ENCODE measurements around the gene MAP3K10.

MAP3K10 gene

GRCh38 chr19:40240332-40240731 is 49.1 kb downstream of the MAP3K10 start:
- TF ChIP-seq CTCF (conservative IDR thresholded peaks at IDR 0.05; ENCODE audit: low read depth, low read length) = no peak
- DNase-seq (ENCODE audit: low read depth) = no peak
- no peak overlapping the region for H3K4me3 ChIP-seq (ENCODE audit: low read depth, low read length)

DNA sequence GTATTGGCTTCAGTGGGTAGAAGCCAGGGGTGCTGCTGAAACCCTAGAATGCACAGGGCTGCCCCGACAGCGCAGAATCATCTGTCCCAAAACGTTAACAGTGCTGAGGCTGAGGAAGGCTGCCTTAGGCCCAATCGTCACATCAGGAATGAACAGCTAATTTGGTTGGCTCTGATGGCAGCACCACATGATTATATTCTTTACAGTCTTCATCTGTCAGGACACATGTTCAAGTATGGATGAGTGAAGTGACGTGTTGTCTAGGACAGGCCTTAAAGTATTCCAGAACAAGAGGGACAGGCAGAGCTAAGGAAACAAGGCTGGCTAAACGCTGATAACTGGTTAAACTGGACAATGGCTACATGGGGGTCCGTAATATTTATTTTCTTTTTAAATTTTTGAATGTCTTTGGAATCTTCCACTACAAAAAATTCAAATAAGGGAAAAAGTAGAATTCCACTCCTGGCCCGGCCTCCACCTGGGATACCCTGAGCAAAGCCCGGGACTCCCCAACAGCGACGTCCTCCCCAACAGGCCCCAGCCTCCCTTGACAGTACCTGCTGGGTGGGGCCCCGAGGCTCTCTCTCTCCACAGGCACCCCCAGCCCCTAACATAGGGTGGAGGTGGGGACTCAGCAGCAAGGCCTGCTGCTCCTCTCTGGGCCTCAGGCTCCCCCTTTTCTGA is 50.0 kb downstream of the MAP3K10 start:
- H3K4me3 ChIP-seq (ENCODE audit: low read depth, low read length) = no peak overlapping the region
- no peak for DNase-seq (ENCODE audit: low read depth)
- no peak for TF ChIP-seq CTCF (conservative IDR thresholded peaks at IDR 0.05; ENCODE audit: low read depth, low read length)

DNA sequence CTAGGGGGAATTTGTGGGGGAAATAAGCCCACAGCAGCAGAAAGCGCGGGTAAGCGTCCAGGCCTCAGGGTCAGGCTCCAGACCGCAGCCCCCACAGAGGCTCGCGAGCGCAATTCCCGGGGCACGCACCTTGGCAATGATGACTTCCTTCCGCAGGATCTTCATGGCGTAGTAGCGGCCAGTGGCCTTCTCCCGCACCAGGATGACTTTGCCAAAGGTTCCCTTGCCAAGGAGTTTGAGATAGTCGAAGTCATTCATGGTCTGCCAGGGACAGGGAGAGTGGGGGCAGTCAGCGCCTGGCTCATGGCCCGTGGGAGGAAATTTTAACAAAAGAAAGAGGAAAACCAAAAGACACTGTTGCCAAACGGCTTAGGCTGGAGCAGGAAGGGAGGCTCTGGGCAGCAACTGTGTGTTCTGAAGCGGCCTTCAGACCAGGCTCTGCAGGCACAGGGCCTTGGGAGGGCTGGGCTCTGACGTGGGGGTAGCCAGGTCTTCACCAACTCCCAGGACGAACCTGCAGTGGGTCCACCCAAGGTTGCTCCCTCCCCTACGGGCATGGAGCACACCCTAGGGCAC is 50.7 kb downstream of the MAP3K10 start:
- H3K4me3 ChIP-seq (ENCODE audit: low read depth, low read length) = no peak overlapping the region
- no peak for TF ChIP-seq CTCF (conservative IDR thresholded peaks at IDR 0.05; ENCODE audit: low read depth, low read length)

DNA sequence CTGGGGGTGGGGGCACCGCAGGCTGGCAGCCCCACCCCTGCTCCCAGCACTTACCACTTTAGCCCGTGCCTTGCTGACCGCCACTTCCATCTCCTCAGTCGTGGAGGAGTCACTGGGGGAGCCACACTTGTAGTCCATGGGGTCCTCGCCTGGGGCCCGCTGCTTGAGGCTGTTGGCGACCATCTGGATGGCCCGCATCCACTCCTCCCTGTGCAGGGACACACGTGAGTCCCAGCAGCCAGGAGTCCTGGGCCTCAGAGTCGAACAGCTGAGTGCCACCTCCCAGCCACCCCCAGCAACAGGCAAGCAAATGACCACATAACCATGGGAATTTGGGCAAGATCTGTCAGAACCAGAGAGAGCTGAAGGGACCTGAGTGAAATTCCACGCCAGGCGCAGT is 51.3 kb downstream of the MAP3K10 start:
- TF ChIP-seq CTCF (conservative IDR thresholded peaks at IDR 0.05; ENCODE audit: low read depth, low read length) = no peak
- DNase-seq (ENCODE audit: low read depth) = no peak
- H3K4me3 ChIP-seq (ENCODE audit: low read depth, low read length) = no peak overlapping the region

More for the DNA sequence above, 50.7 kb downstream of the MAP3K10 start:
- no peak for DNase-seq (ENCODE audit: low read depth)

- TF ChIP-seq CTCF (conservative IDR thresholded peaks at IDR 0.05; ENCODE audit: low read depth, low read length) = no peak
Measured at GRCh38 chr19:40243181-40243580, 52.0 kb downstream of the MAP3K10 start.

GRCh38 chr19:40244579-40245317 is 53.5 kb downstream of the MAP3K10 start:
- DNase-seq (ENCODE audit: low read depth) = peak; percentile 34
- TF ChIP-seq CTCF (conservative IDR thresholded peaks at IDR 0.05; ENCODE audit: low read depth, low read length) = peak; percentile 1

More at GRCh38 chr19:40243181-40243580, 52.0 kb downstream of the MAP3K10 start:
- no peak for DNase-seq (ENCODE audit: low read depth)
- no peak overlapping the region for H3K4me3 ChIP-seq (ENCODE audit: low read depth, low read length)

More at GRCh38 chr19:40244579-40245317, 53.5 kb downstream of the MAP3K10 start:
- no peak overlapping the region for H3K4me3 ChIP-seq (ENCODE audit: low read depth, low read length)
